A549 (cell line): Measurements from ENCODE around the gene SELL. TPM values are rescaled to one million over a fixed set of nuclear protein-coding genes. Genes with fewer than 3 reads are reported as not detected.
A peak's percentile ranks its signal among the peaks of the same experiment; 100 is the strongest.

Experiments
- ATAC-seq, 2 experiments: fragments of 200-7000 bp in 1 of 2; fragments of >200 bp in 1 of 2; cut with Nextera tagmentation in 1 of 2; cut with Tn5 transposase in 1 of 2; 3 replicates each; pipeline versions ENCODE4 v1.8.0 to v1.9.1; 2018 to 2020; ENCODE audit warnings: mild to moderate bottlenecking in 1 of 2, moderate library complexity in 1 of 2
- CTCF ChIA-PET: fragments of 300-600 bp; sonication (Branson Sonifier 250); formaldehyde crosslinking; extraction: SDS; loops from one replicate; lab custom pipeline; 2021; ENCODE audit warnings: antibody characterized with exemption, inconsistent platforms; lab: Yijun Ruan, JAX
- POLR2A ChIA-PET: fragments of 350-600 bp; formaldehyde crosslinking; extraction: SDS; loops from one replicate; lab custom pipeline; 2021; ENCODE audit warnings: antibody characterized with exemption, inconsistent platforms; lab: Yijun Ruan, JAX
- DNase-seq, 2 experiments: peaks; one replicate each; pipeline versions ENCODE4 v3.0.0 to v3.0.0-alpha.2; 2011 to 2016; ENCODE audit warnings: low read depth in 1 of 2, low spot score in 1 of 2
- FAIRE-seq: peaks from 2 replicates; lab custom pipeline; 2011; peaks lifted over from hg19 to GRCh38; lab: Jason Lieb, UNC
- H3K27ac ChIP-seq, 2 experiments: fragments of >200 bp; sonication (Bioruptor Twin); formaldehyde crosslinking; 3 replicates each; pipeline ENCODE4 v1.5.1; 2016 to 2017
- H3K4me1 ChIP-seq: fragments of >200 bp; sonication (Bioruptor Twin); formaldehyde crosslinking; 3 replicates; pipeline ENCODE4 v1.6.1; 2016
- H3K4me2 ChIP-seq: fragments of >200 bp; sonication (Bioruptor Twin); formaldehyde crosslinking; 3 replicates; pipeline ENCODE4 v1.6.1; 2016
- H3K4me3 ChIP-seq: fragments of >200 bp; sonication (Bioruptor Twin); formaldehyde crosslinking; 3 replicates; pipeline ENCODE4 v1.5.1; 2016
- H3K9me3 ChIP-seq: fragments of >200 bp; sonication (Bioruptor Twin); formaldehyde crosslinking; 3 replicates; pipeline ENCODE4 v1.6.1; 2016
- BCL3 ChIP-seq: fragments of >200 bp; sonication (Bioruptor Twin); formaldehyde crosslinking; IDR thresholded peaks from 3 replicates; pipeline ENCODE4 v1.6.1; 2016
- CBX8 ChIP-seq: fragments of 200-600 bp; sonication (generic); IDR thresholded peaks from 2 replicates; pipeline ENCODE4 v1.6.1; 2016
- CEBPB ChIP-seq, 2 experiments: fragments of >200 bp in 1 of 2; sonication (Bioruptor Twin) in 1 of 2; formaldehyde crosslinking in 1 of 2; IDR thresholded peaks; 2 replicates each; pipeline ENCODE4 v1.6.1; 2012 to 2016
- CHD2 ChIP-seq: fragments of 150-350 bp; IDR thresholded peaks from 2 replicates; pipeline ENCODE4 v1.6.1; 2014; ENCODE audit warnings: low read length; ENCODE audit not compliant: partially characterized antibody
- CHD4 ChIP-seq: fragments of 200-600 bp; sonication (generic); IDR thresholded peaks from 2 replicates; pipeline ENCODE4 v1.6.1; 2016; ENCODE audit warnings: antibody characterized with exemption, mild to moderate bottlenecking, borderline replicate concordance
- EP300 ChIP-seq, 2 experiments: fragments of >200 bp; sonication (Bioruptor Twin); formaldehyde crosslinking; IDR thresholded peaks; 2 replicates in 1 of 2; 3 replicates in 1 of 2; pipeline ENCODE4 v1.6.1; 2016 to 2017
- ESRRA ChIP-seq: fragments of 150-350 bp; IDR thresholded peaks from 2 replicates; pipeline ENCODE4 v1.6.1; 2014; ENCODE audit warnings: mild to moderate bottlenecking, low read length, borderline replicate concordance
- FOSB ChIP-seq: fragments of 250-450 bp; sonication (Bioruptor Pico); IDR thresholded peaks from 2 replicates; pipeline ENCODE4 v1.5.0; 2020; ENCODE audit warnings: mild to moderate bottlenecking, moderate library complexity
- FOSL2 ChIP-seq, 2 experiments: fragments of 450-650 bp in 1 of 2; fragments of >200 bp in 1 of 2; sonication (Bioruptor Twin) in 1 of 2; formaldehyde crosslinking; IDR thresholded peaks; 2 replicates each; pipeline versions ENCODE4 v1.5.0 to v1.6.1; 2016 to 2020; ENCODE audit warnings: mild to moderate bottlenecking in 1 of 2, moderate library complexity in 1 of 2
- HEYL ChIP-seq: fragments of 250-450 bp; sonication (Bioruptor Pico); IDR thresholded peaks from 2 replicates; pipeline ENCODE4 v1.8.0; 2021; ENCODE audit warnings: mild to moderate bottlenecking, moderate library complexity
- HMGXB4 ChIP-seq: fragments of 250-450 bp; sonication (Bioruptor Pico); IDR thresholded peaks from 2 replicates; pipeline ENCODE4 v1.5.0; 2021; ENCODE audit warnings: mild to moderate bottlenecking, moderate library complexity, borderline replicate concordance
- JUNB ChIP-seq: fragments of >200 bp; sonication (Bioruptor Twin); formaldehyde crosslinking; IDR thresholded peaks from 2 replicates; pipeline ENCODE4 v1.6.1; 2016
- KDM5A ChIP-seq: fragments of 200-600 bp; sonication (generic); IDR thresholded peaks from 2 replicates; pipeline ENCODE4 v1.6.1; 2016; ENCODE audit warnings: antibody characterized with exemption, mild to moderate bottlenecking
- MAFK ChIP-seq: fragments of 450-650 bp; IDR thresholded peaks from 2 replicates; pipeline ENCODE4 v1.6.1; 2014; ENCODE audit not compliant: partially characterized antibody
- MAX ChIP-seq: IDR thresholded peaks from 2 replicates; pipeline ENCODE4 v1.6.1; 2012
- MAZ ChIP-seq: fragments of 150-350 bp; IDR thresholded peaks from 2 replicates; pipeline ENCODE4 v1.6.1; 2014; ENCODE audit warnings: antibody characterized with exemption, low read depth, low read length, borderline replicate concordance
- NFE2L2 ChIP-seq: fragments of 150-350 bp; conservative IDR thresholded peaks from 2 replicates; pipeline ENCODE4 v1.6.1; 2014; ENCODE audit warnings: low read length
- NPAS2 ChIP-seq: fragments of 250-450 bp; sonication (Bioruptor Pico); IDR thresholded peaks from 2 replicates; pipeline ENCODE4 v1.8.0; 2022; ENCODE audit warnings: mild to moderate bottlenecking, moderate library complexity, borderline replicate concordance
- PBX3 ChIP-seq: IDR thresholded peaks from 2 replicates; pipeline ENCODE4 v1.6.1; 2012
- PHF8 ChIP-seq: fragments of 200-600 bp; sonication (generic); IDR thresholded peaks from 2 replicates; pipeline ENCODE4 v1.6.1; 2016; ENCODE audit warnings: low read depth, mild to moderate bottlenecking, antibody characterized with exemption, moderate library complexity, borderline replicate concordance
- POLR2A ChIP-seq: IDR thresholded peaks from 2 replicates; pipeline ENCODE4 v1.6.1; 2012; ENCODE audit warnings: mild to moderate bottlenecking, low read length
- RAD21 ChIP-seq, 2 experiments: fragments of >200 bp in 1 of 2; sonication (Bioruptor Twin) in 1 of 2; formaldehyde crosslinking in 1 of 2; IDR thresholded peaks in 1 of 2; conservative IDR thresholded peaks in 1 of 2; 2 replicates in 1 of 2; 3 replicates in 1 of 2; pipeline ENCODE4 v1.6.1; 2012 to 2018; ENCODE audit warnings: inconsistent platforms in 1 of 2
- RARB ChIP-seq: fragments of 250-450 bp; sonication (Bioruptor Pico); IDR thresholded peaks from 2 replicates; pipeline ENCODE4 v1.8.0; 2021; ENCODE audit warnings: mild to moderate bottlenecking, moderate library complexity
- REST ChIP-seq: fragments of 200-600 bp; sonication (generic); IDR thresholded peaks from 2 replicates; pipeline ENCODE4 v1.6.1; 2016; ENCODE audit warnings: antibody characterized with exemption, mild to moderate bottlenecking, moderate library complexity
- TFCP2L1 ChIP-seq: fragments of 250-450 bp; sonication (Bioruptor Pico); IDR thresholded peaks from 2 replicates; pipeline ENCODE4 v1.5.0; 2021; ENCODE audit warnings: mild to moderate bottlenecking
- USF2 ChIP-seq: fragments of 450-650 bp; IDR thresholded peaks from 2 replicates; pipeline ENCODE4 v1.6.1; 2014; ENCODE audit warnings: antibody characterized with exemption
- WGBS: methylation state at CpG from one replicate; pipeline ENCODE4 v1.1.6; 2017; ENCODE audit errors: missing lambda C conversion rate; 5-methylcytosine and 5-hydroxymethylcytosine counted together
- polyA plus RNA-seq, 4 experiments: library from polyadenylated mRNA; depleted of rRNA in 3 of 4; stranded (reverse); fragments of >200 nt; fragmentation: RNase III in 1 of 4; extraction: RNeasy Plus Mini Kit Qiagen cat#74134 plus additional on column Dnase treatment in 1 of 4; gene quantifications; 2 replicates in 3 of 4; 3 replicates in 1 of 4; pipeline ENCODE4 v1.2.3, GENCODE V29; 2011 to 2017

Gene SELL
- polyA plus RNA-seq, 2 of the 4 experiments (the other 2 are of a cell fraction) = 0.39 TPM

GRCh38 chr1:169699707-169700106 lies 11.7 kb downstream of the SELL start:
- H3K4me1 ChIP-seq = no peaks in the 10 kb centered on the region
- no peak for FAIRE-seq
- TF ChIP-seq RAD21 (conservative IDR thresholded peaks at IDR 0.05 in 1 of 2, IDR thresholded peaks at IDR 0.05 in 1 of 2) (0 out of 5 replicates have a peak, but pooled peaks of 1 of the 2 experiments have one; percentile 18), CEBPB (IDR thresholded peaks at IDR 0.05) (no peak)
- TF ChIP-seq, all 56 proteins: peak for 1
- no peak for ATAC-seq
- Histone ChIP-seq H3K9me3 (no peaks in the 10 kb centered on the region), H3K4me2 (no peak overlapping the region), H3K4me3 (no peak overlapping the region), H3K27ac (no peak overlapping the region)
- WGBS = 57% methylated on average over 3 of the region's 3 CpGs
- CTCF ChIA-PET = interaction anchor here (0.7 to 2.6 kb wide), 2 partner anchors 13 to 64 kb away, joined by 4 to 13 read pairs; no protein-coding TSS in a partner anchor
- DNase-seq = no peak
- POLR2A ChIA-PET = no interaction called here

- CTCF ChIA-PET = interaction anchor here (2.6 kb wide), 1 partner anchor 14 kb away, joined by 13 read pairs; no protein-coding TSS in a partner anchor
- FAIRE-seq (no peak), DNase-seq (no peak), ATAC-seq (no peak)
- no peak overlapping the region for H3K4me3 ChIP-seq
- 40% methylated on average over 3 of the region's 3 CpGs for WGBS
- H3K27ac ChIP-seq = no peak overlapping the region
- TF ChIP-seq EP300 (IDR thresholded peaks at IDR 0.05) (no peak), FOSL2 (IDR thresholded peaks at IDR 0.05) (no peak), FOSL2 (CRISPR knock-in tag; IDR thresholded peaks at IDR 0.05) (no peak), HMGXB4 (CRISPR knock-in tag) (no peak), CBX8 (no peak), TFCP2L1 (CRISPR knock-in tag) (no peak), BCL3 (no peak), HEYL (no peak), MAZ (no peak)
- no peaks in the 10 kb centered on the region for H3K9me3 ChIP-seq
- H3K4me2 ChIP-seq = no peak overlapping the region
- H3K4me1 ChIP-seq = no peaks in the 10 kb centered on the region
- POLR2A ChIA-PET = no interaction called here
Measured at GRCh38 chr1:169698976-169699375, 12.4 kb downstream of the SELL start.

- H3K4me2 ChIP-seq = no peak overlapping the region
- DNase-seq = no peak
- no peaks in the 10 kb centered on the region for H3K9me3 ChIP-seq
- H3K27ac ChIP-seq = no peak overlapping the region
- WGBS = 26% methylated on average over 1 of the region's 1 CpG
- no peak for ATAC-seq
- ChIA-PET CTCF (no interaction called here), POLR2A (no interaction called here)
- FAIRE-seq = no peak
- H3K4me3 ChIP-seq = no peak overlapping the region
- H3K4me1 ChIP-seq = no peaks in the 10 kb centered on the region
- TF ChIP-seq JUNB (no peak), PHF8 (no peak), MAZ (no peak), NFE2L2 (no peak), HEYL (no peak), REST (no peak), RARB (CRISPR knock-in tag) (no peak), FOSB (CRISPR knock-in tag) (no peak), POLR2A (no peak), ESRRA (no peak), MAFK (no peak), CHD4 (no peak), KDM5A (no peak), PBX3 (no peak), NPAS2 (CRISPR knock-in tag) (no peak), MAX (no peak), USF2 (no peak), CHD2 (no peak)
Measured at GRCh38 chr1:169697755-169698154, 13.7 kb downstream of the SELL start.
